ENCODE measurements around the gene SLC35C1. TPM values are rescaled to one million over a fixed set of nuclear protein-coding genes. Genes with fewer than 3 reads are reported as not detected.
A peak's percentile ranks its signal among the peaks of the same experiment; 100 is the strongest.
"Not testable (repeated sequence)": the region's sequence is repeated elsewhere in the genome, so short reads cannot be mapped to it uniquely, and the experiment has no call there.

Gene SLC35C1
- total RNA-seq, 4 donors from 2014 or later, result 28.8 to 62.3 (median 44.4) TPM

- no peak for DNase-seq
- TF ChIP-seq POLR2A (IDR thresholded peaks at IDR 0.05), result no peak
- no peak for TF ChIP-seq EP300 (IDR thresholded peaks at IDR 0.05; ENCODE audit: low read depth)
- no peak for TF ChIP-seq POLR2AphosphoS5 (IDR thresholded peaks at IDR 0.05)
- TF ChIP-seq CTCF (IDR thresholded peaks at IDR 0.05), result no peak
- Histone ChIP-seq H3K9me3 (no peaks in the 10 kb centered on the region), H3K27ac (no peak overlapping the region), H3K4me3 (no peak overlapping the region), H3K27me3 (no peaks in the 10 kb centered on the region), H3K36me3 (no peaks in the 10 kb centered on the region), H3K4me1 (peaks cover 0 to 15% (median 4%) of the 10 kb centered on the region in 4 donors)
- in situ Hi-C loops (cut with MboI; ENCODE audit: low pct_ligation_motif_present in 1 of 4, low pct_unique_long_range_greater_than_20kb in 1 of 4, low sequenced_read_pairs in 3 of 4) (no loop called here), intact Hi-C loops (cut with DNase I; ENCODE audit: low total_unique reads) (no loop called here)
- 74 to 81% methylated on average over 5 to 6 of the region's 6 CpGs for WGBS, 2 donors (ENCODE audit: low coverage in 1 of 2)
These were observed 34.3 kb downstream of the SLC35C1 start for GRCh38 chr11:45839204-45839603.

- 78 to 90% methylated on average over 5 to 13 of the region's 13 CpGs for WGBS, 2 donors (ENCODE audit: low coverage in 1 of 2)
- intact Hi-C loops (cut with DNase I; ENCODE audit: low total_unique reads); in situ Hi-C loops (cut with MboI; ENCODE audit: low pct_ligation_motif_present in 1 of 4, low pct_unique_long_range_greater_than_20kb in 1 of 4, low sequenced_read_pairs in 3 of 4): not testable (repeated sequence)
These were observed 35.3 kb downstream of the SLC35C1 start for GRCh38 chr11:45840251-45840650.

GRCh38 chr11:45843158-45843924, 38.4 kb downstream of the SLC35C1 start:
- no peaks in the 10 kb centered on the region for H3K27me3 ChIP-seq
- H3K9me3 ChIP-seq, result no peaks in the 10 kb centered on the region
- DNase-seq, result peak; percentile 96
- H3K36me3 ChIP-seq, result no peaks in the 10 kb centered on the region
- H3K4me1 ChIP-seq, result peaks cover 8 to 30% (median 12%) of the 10 kb centered on the region in 4 donors
- intact Hi-C loops (cut with DNase I; ENCODE audit: low total_unique reads), result loop anchor here (2.0 kb wide), 1 partner anchor 75 kb away; no protein-coding TSS in a partner anchor
- 11 to 44% methylated on average over 5 to 22 of the region's 22 CpGs for WGBS, 2 donors (ENCODE audit: low coverage in 1 of 2)
- peak; percentile 49 for TF ChIP-seq POLR2A (IDR thresholded peaks at IDR 0.05)
- peak; percentile 41 for TF ChIP-seq EP300 (IDR thresholded peaks at IDR 0.05; ENCODE audit: low read depth)
- TF ChIP-seq CTCF (IDR thresholded peaks at IDR 0.05), result peak; percentile 89 to 98 (median 97)
- TF ChIP-seq POLR2AphosphoS5 (IDR thresholded peaks at IDR 0.05), result peak; percentile 52 to 79 (median 62)
- H3K27ac ChIP-seq, result peak overlapping the region; percentile 88 to 92 (median 90)
- in situ Hi-C loops (cut with MboI; ENCODE audit: low pct_ligation_motif_present in 1 of 4, low pct_unique_long_range_greater_than_20kb in 1 of 4, low sequenced_read_pairs in 3 of 4), result no loop called here
- H3K4me3 ChIP-seq, result peak overlapping the region in 1 of 4 donors; percentile 22

More at GRCh38 chr11:45840251-45840650, 35.3 kb downstream of the SLC35C1 start:
- not testable (repeated sequence) for H3K36me3 ChIP-seq, DNase-seq, H3K4me3 ChIP-seq, H3K9me3 ChIP-seq, H3K27me3 ChIP-seq, H3K27ac ChIP-seq
- peaks cover 0 to 18% (median 4%) of the 10 kb centered on the region in 4 donors for H3K4me1 ChIP-seq

- H3K36me3 ChIP-seq, result no peaks in the 10 kb centered on the region
- no peak for DNase-seq
- H3K4me3 ChIP-seq, result no peak overlapping the region
- H3K27ac ChIP-seq, result no peak overlapping the region
- intact Hi-C loops (cut with DNase I; ENCODE audit: low total_unique reads), result no loop called here
- 79 to 100% methylated on average over 1 to 3 of the region's 3 CpGs for WGBS, 2 donors (ENCODE audit: low coverage in 1 of 2)
- peaks cover 12 to 47% (median 26%) of the 10 kb centered on the region in 4 donors for H3K4me1 ChIP-seq
- in situ Hi-C loops (cut with MboI; ENCODE audit: low pct_ligation_motif_present in 1 of 4, low pct_unique_long_range_greater_than_20kb in 1 of 4, low sequenced_read_pairs in 3 of 4), result no loop called here
- TF ChIP-seq POLR2AphosphoS5 (IDR thresholded peaks at IDR 0.05), result no peak
- no peak for TF ChIP-seq CTCF (IDR thresholded peaks at IDR 0.05)
- TF ChIP-seq EP300 (IDR thresholded peaks at IDR 0.05; ENCODE audit: low read depth), result no peak
- no peak for TF ChIP-seq POLR2A (IDR thresholded peaks at IDR 0.05)
- H3K9me3 ChIP-seq, result no peaks in the 10 kb centered on the region
- H3K27me3 ChIP-seq, result no peaks in the 10 kb centered on the region
These were observed 40.1 kb downstream of the SLC35C1 start for GRCh38 chr11:45844822-45845578.
